GM21737 (cell line): ENCODE measurements around the gene NAV3.

ENCODE experiments used
- ATAC-seq: cut with Tn5 transposase; IDR thresholded peaks from one replicate; pipeline ENCODE4 v1.9.1; 2021; ENCODE audit warnings: mild to moderate bottlenecking, moderate library complexity; ENCODE audit not compliant: unreplicated experiment

The NAV3 gene

GRCh38 chr12:77973579-77973978 is 142.9 kb downstream of the NAV3 start:
- no peak for ATAC-seq

- no peak for ATAC-seq
Measured at GRCh38 chr12:77974645-77975044, 144.0 kb downstream of the NAV3 start.

GRCh38 chr12:77979597-77980250 is 149.0 kb downstream of the NAV3 start:
- no peak for ATAC-seq

- no peak for ATAC-seq
Measured at GRCh38 chr12:77980782-77981181, 150.1 kb downstream of the NAV3 start.

GRCh38 chr12:77983859-77984258 is 153.2 kb downstream of the NAV3 start:
- no peak for ATAC-seq

- no peak for ATAC-seq
Measured at GRCh38 chr12:77992760-77993159, 162.1 kb downstream of the NAV3 start.

- ATAC-seq = no peak
Measured at GRCh38 chr12:77993658-77994057, 163.0 kb downstream of the NAV3 start.

GRCh38 chr12:77995436-77996167 is 164.9 kb downstream of the NAV3 start:
- peak; percentile 91 for ATAC-seq

GRCh38 chr12:77996670-77997069 is 166.0 kb downstream of the NAV3 start:
- ATAC-seq = no peak

GRCh38 chr12:77998236-77998786 is 167.6 kb downstream of the NAV3 start:
- no peak for ATAC-seq

- ATAC-seq = peak; percentile 76
Measured at GRCh38 chr12:77999074-77999715, 168.5 kb downstream of the NAV3 start.

GRCh38 chr12:78002878-78003277 is 172.2 kb downstream of the NAV3 start:
- ATAC-seq = no peak

- no peak for ATAC-seq
Measured at GRCh38 chr12:78004249-78005093, 173.8 kb downstream of the NAV3 start.

- ATAC-seq = no peak
Measured at GRCh38 chr12:78005094-78005492, 174.4 kb downstream of the NAV3 start.

GRCh38 chr12:78007173-78007572 is 176.5 kb downstream of the NAV3 start:
- no peak for ATAC-seq

GRCh38 chr12:78009031-78009430 is 178.3 kb downstream of the NAV3 start:
- no peak for ATAC-seq

- no peak for ATAC-seq
Measured at GRCh38 chr12:78018171-78018910, 187.6 kb downstream of the NAV3 start.

GRCh38 chr12:78018939-78019338 is 188.2 kb downstream of the NAV3 start:
- ATAC-seq = no peak

GRCh38 chr12:78028426-78028825 is 197.7 kb downstream of the NAV3 start:
- ATAC-seq = no peak

- ATAC-seq = no peak
Measured at GRCh38 chr12:78034025-78034424, 203.3 kb downstream of the NAV3 start.
